ENCODE results near the gene SAMMSON. TPM values are rescaled to one million over a fixed set of nuclear protein-coding genes. Genes with fewer than 3 reads are reported as not detected.

Gene SAMMSON
- total RNA-seq, 1 experiment from 2014 or later: not detected

DNA sequence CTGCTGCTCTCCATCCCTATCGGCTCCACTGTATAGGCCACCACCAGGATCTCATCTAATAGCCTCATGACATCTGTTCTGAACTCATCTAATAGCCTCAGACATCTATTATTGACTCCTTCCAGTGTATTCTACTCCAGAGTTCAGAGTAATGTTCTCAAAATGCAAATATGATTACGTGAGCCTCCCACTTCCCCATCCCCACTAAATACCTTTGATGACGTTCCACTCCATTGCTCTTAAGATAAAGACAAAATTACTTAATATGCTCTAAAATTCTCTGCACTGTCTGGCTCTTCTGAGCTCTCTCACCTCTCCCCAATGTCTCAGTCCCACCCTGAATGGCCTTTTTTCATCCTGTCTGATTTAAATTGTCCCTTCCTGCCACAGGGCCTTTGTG lies 94.7 kb downstream of the SAMMSON start:
- Histone ChIP-seq H3K4me1 (ENCODE audit: insufficient read depth, low read length, poor library complexity, severe bottlenecking) (no peaks in the 10 kb centered on the region), H3K27ac (ENCODE audit: low read depth, low read length, poor library complexity, severe bottlenecking) (no peak overlapping the region), H3K36me3 (ENCODE audit: insufficient read depth, low read length, poor library complexity, severe bottlenecking) (no peaks in the 10 kb centered on the region), H3K4me3 (ENCODE audit: low read depth, low read length, poor library complexity, severe bottlenecking) (no peak overlapping the region), H3K9me3 (ENCODE audit: low read depth, low read length, poor library complexity, severe bottlenecking) (no peaks in the 10 kb centered on the region), H3K27me3 (replicated peaks; ENCODE audit: insufficient read depth, low read depth, low read length, poor library complexity) (no peaks in the 10 kb centered on the region)
- intact Hi-C loops (cut with micrococcal nuclease; ENCODE audit: unreplicated experiment): loop anchor here (10.0 kb wide), 1 partner anchor 261 kb away; no protein-coding TSS in a partner anchor
- no TSS peak for BruUV-seq (replicated peaks)
- TF ChIP-seq CTCF (conservative IDR thresholded peaks at IDR 0.05; ENCODE audit: low read depth, low read length) (no peak), EZH2 (IDR thresholded peaks at IDR 0.05; ENCODE audit: borderline replicate concordance, low read depth, low read length, poor library complexity, severe bottlenecking) (no peak)
- CTCF ChIA-PET: no interaction called here
- POLR2A ChIA-PET (ENCODE audit: low non-redundant PET): no interaction called here
- no peak for DNase-seq (ENCODE audit: low spot score)

DNA sequence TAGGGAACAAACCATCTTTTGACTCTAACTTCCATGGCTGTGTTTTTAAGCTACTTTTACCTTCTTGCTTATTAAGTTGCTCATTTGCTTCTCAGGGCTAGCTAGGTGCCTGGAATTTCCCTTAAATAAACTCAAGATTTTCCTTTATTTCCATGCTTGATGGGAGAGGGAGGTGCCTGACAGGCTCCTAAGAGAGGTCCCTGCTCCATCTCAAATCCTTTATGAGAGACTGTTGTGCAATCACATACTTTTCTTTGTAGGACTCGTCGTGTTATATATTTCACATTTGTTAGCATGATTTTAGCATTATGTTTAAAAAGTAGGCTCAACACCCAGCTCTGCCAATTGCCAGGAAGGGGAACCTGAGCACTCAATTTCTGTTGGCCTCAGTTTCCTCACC lies 95.7 kb downstream of the SAMMSON start:
- intact Hi-C loops (cut with micrococcal nuclease; ENCODE audit: unreplicated experiment): loop anchor here (10.0 kb wide), 1 partner anchor 260 kb away; no protein-coding TSS in a partner anchor
- Histone ChIP-seq H3K4me3 (ENCODE audit: low read depth, low read length, poor library complexity, severe bottlenecking) (no peak overlapping the region), H3K4me1 (ENCODE audit: insufficient read depth, low read length, poor library complexity, severe bottlenecking) (no peaks in the 10 kb centered on the region), H3K27ac (ENCODE audit: low read depth, low read length, poor library complexity, severe bottlenecking) (no peak overlapping the region), H3K9me3 (ENCODE audit: low read depth, low read length, poor library complexity, severe bottlenecking) (no peaks in the 10 kb centered on the region), H3K36me3 (ENCODE audit: insufficient read depth, low read length, poor library complexity, severe bottlenecking) (no peaks in the 10 kb centered on the region), H3K27me3 (replicated peaks; ENCODE audit: insufficient read depth, low read depth, low read length, poor library complexity) (no peaks in the 10 kb centered on the region)
- BruUV-seq (replicated peaks): no TSS peak
- CTCF ChIA-PET: no interaction called here
- POLR2A ChIA-PET (ENCODE audit: low non-redundant PET): no interaction called here
- TF ChIP-seq CTCF (conservative IDR thresholded peaks at IDR 0.05; ENCODE audit: low read depth, low read length) (no peak), EZH2 (IDR thresholded peaks at IDR 0.05; ENCODE audit: borderline replicate concordance, low read depth, low read length, poor library complexity, severe bottlenecking) (no peak)
- DNase-seq (ENCODE audit: low spot score): no peak

GRCh38 chr3:70096376-70097066 lies 97.0 kb downstream of the SAMMSON start:
- TF ChIP-seq CTCF (conservative IDR thresholded peaks at IDR 0.05; ENCODE audit: low read depth, low read length) (no peak), EZH2 (IDR thresholded peaks at IDR 0.05; ENCODE audit: borderline replicate concordance, low read depth, low read length, poor library complexity, severe bottlenecking) (no peak)
- ChIA-PET CTCF (no interaction called here), POLR2A (ENCODE audit: low non-redundant PET) (no interaction called here)
- intact Hi-C loops (cut with micrococcal nuclease; ENCODE audit: unreplicated experiment): loop anchor here (10.0 kb wide), 1 partner anchor 258 kb away; no protein-coding TSS in a partner anchor
- no TSS peak for BruUV-seq (replicated peaks)
- no peaks in the 10 kb centered on the region for H3K27me3 ChIP-seq (replicated peaks; ENCODE audit: insufficient read depth, low read depth, low read length, poor library complexity)
- no peaks in the 10 kb centered on the region for H3K4me1 ChIP-seq (ENCODE audit: insufficient read depth, low read length, poor library complexity, severe bottlenecking)
- DNase-seq (ENCODE audit: low spot score): no peak
- H3K27ac ChIP-seq (ENCODE audit: low read depth, low read length, poor library complexity, severe bottlenecking): no peak overlapping the region
- H3K9me3 ChIP-seq (ENCODE audit: low read depth, low read length, poor library complexity, severe bottlenecking): no peaks in the 10 kb centered on the region
- no peaks in the 10 kb centered on the region for H3K36me3 ChIP-seq (ENCODE audit: insufficient read depth, low read length, poor library complexity, severe bottlenecking)
- no peak overlapping the region for H3K4me3 ChIP-seq (ENCODE audit: low read depth, low read length, poor library complexity, severe bottlenecking)

Measured in A673 (cell line).